IMR-90 (cell line): Measurements from ENCODE around the gene GRK5. TPM values are rescaled to one million over a fixed set of nuclear protein-coding genes. Genes with fewer than 3 reads are reported as not detected.

Experiments used
- ATAC-seq: fragments of 200-7000 bp; cut with Tn5 transposase; 2 replicates; pipeline ENCODE4 v1.9.1; 2020; ENCODE audit warnings: low read depth, mild to moderate bottlenecking, moderate library complexity
- BruUV-seq: library from RNA; stranded (reverse); fragments of 400-500 nt; replicated peaks from 2 replicates; lab custom pipeline; 2021; lab: Mats Ljungman, UMichigan
- CTCF ChIA-PET: fragments of 300-600 bp; formaldehyde crosslinking; extraction: SDS; loops from one replicate; lab custom pipeline; 2021; ENCODE audit warnings: antibody characterized with exemption; lab: Yijun Ruan, JAX
- POLR2A ChIA-PET: fragments of 300-600 bp; sonication (Branson Sonifier 250); formaldehyde crosslinking; loops from one replicate; lab custom pipeline; 2022; ENCODE audit warnings: antibody characterized with exemption; ENCODE audit not compliant: unreplicated experiment; lab: Charles Lee
- DNase-seq: peaks from one replicate; pipeline ENCODE4 v3.0.0; 2013
- H2AFZ ChIP-seq: replicated peaks from 2 replicates; pipeline ENCODE3; 2013; ENCODE audit warnings: low read length, mild to moderate bottlenecking; ENCODE audit not compliant: poor library complexity
- H2AK5ac ChIP-seq: 2 replicates; pipeline ENCODE4 v1.6.1; 2013; ENCODE audit warnings: low read depth, low read length, inconsistent platforms
- H2AK9ac ChIP-seq: replicated peaks from 2 replicates; pipeline ENCODE3; 2013; ENCODE audit warnings: mild to moderate bottlenecking, low read depth, low read length, moderate library complexity; ENCODE audit not compliant: poor library complexity
- H2BK120ac ChIP-seq: 2 replicates; pipeline ENCODE4 v1.6.1; 2013; ENCODE audit warnings: low read depth, low read length, inconsistent platforms
- H2BK15ac ChIP-seq: 3 replicates; pipeline ENCODE4 v1.6.1; 2013; ENCODE audit warnings: low read depth, low read length, inconsistent platforms
- H2BK20ac ChIP-seq: 2 replicates; pipeline ENCODE4 v1.6.1; 2013; ENCODE audit warnings: low read depth, mild to moderate bottlenecking, inconsistent platforms, low read length, moderate library complexity
- H2BK5ac ChIP-seq: 2 replicates; pipeline ENCODE4 v1.6.1; 2013; ENCODE audit warnings: mild to moderate bottlenecking, low read depth, low read length, inconsistent platforms; ENCODE audit not compliant: poor library complexity, severe bottlenecking
- H3K14ac ChIP-seq: replicated peaks from 2 replicates; pipeline ENCODE4 v1.6.1; 2013; ENCODE audit warnings: low read depth, low read length, inconsistent platforms
- H3K18ac ChIP-seq: 2 replicates; pipeline ENCODE4 v1.6.1; 2013; ENCODE audit warnings: low read depth, low read length, control low read depth
- H3K23ac ChIP-seq: 2 replicates; pipeline ENCODE4 v1.6.1; 2013; ENCODE audit warnings: low read depth, low read length, inconsistent platforms
- H3K27ac ChIP-seq: 2 replicates; pipeline ENCODE4 v1.5.1; 2013; ENCODE audit warnings: mild to moderate bottlenecking, control low read depth, low read length; ENCODE audit not compliant: insufficient read depth
- H3K27me3 ChIP-seq: 2 replicates; pipeline ENCODE4 v1.6.1; 2013; ENCODE audit warnings: low read length; ENCODE audit not compliant: control insufficient read depth, insufficient read depth
- H3K36me3 ChIP-seq: 2 replicates; pipeline ENCODE4 v1.6.1; 2013; ENCODE audit warnings: low read length, mixed read lengths; ENCODE audit not compliant: control insufficient read depth, insufficient read depth
- H3K4ac ChIP-seq: 2 replicates; pipeline ENCODE4 v1.6.1; 2013; ENCODE audit warnings: low read depth, low read length, inconsistent platforms
- H3K4me1 ChIP-seq: 2 replicates; pipeline ENCODE4 v1.6.1; 2013; ENCODE audit warnings: low read length, mixed read lengths; ENCODE audit not compliant: control insufficient read depth, insufficient read depth
- H3K4me2 ChIP-seq: 2 replicates; pipeline ENCODE4 v1.6.1; 2013; ENCODE audit warnings: low read depth, mild to moderate bottlenecking, control low read depth, low read length, moderate library complexity
- H3K4me3 ChIP-seq: 2 replicates; pipeline ENCODE4 v1.5.1; 2013; ENCODE audit warnings: low read depth, mild to moderate bottlenecking, control low read depth, low read length, moderate library complexity; ENCODE audit not compliant: insufficient read depth
- H3K56ac ChIP-seq: 2 replicates; pipeline ENCODE4 v1.6.1; 2013; ENCODE audit warnings: low read length, inconsistent platforms; ENCODE audit not compliant: insufficient read depth; ENCODE audit errors: extremely low read depth
- H3K79me1 ChIP-seq, 2 experiments: 2 replicates each; pipeline ENCODE4 v1.6.1; 2013; ENCODE audit warnings: low read length in 2 of 2, inconsistent platforms in 1 of 2, low read depth in 1 of 2
- H3K9ac ChIP-seq: 2 replicates; pipeline ENCODE4 v1.6.1; 2013; ENCODE audit warnings: low read depth, low read length, control low read depth
- H3K9me1 ChIP-seq: 2 replicates; pipeline ENCODE4 v1.6.1; 2013; ENCODE audit warnings: low read length, inconsistent platforms; ENCODE audit not compliant: insufficient read depth
- H3K9me3 ChIP-seq: 2 replicates; pipeline ENCODE4 v1.6.1; 2013; ENCODE audit warnings: low read length; ENCODE audit not compliant: control insufficient read depth, insufficient read depth
- H4K20me1 ChIP-seq: 2 replicates; pipeline ENCODE4 v1.6.1; 2013; ENCODE audit warnings: low read length, inconsistent platforms; ENCODE audit not compliant: insufficient read depth
- H4K5ac ChIP-seq: 2 replicates; pipeline ENCODE4 v1.6.1; 2013; ENCODE audit warnings: mild to moderate bottlenecking, low read depth, low read length, control low read depth
- H4K8ac ChIP-seq, 2 experiments: 2 replicates each; pipeline ENCODE4 v1.6.1; 2013; ENCODE audit warnings: low read depth in 2 of 2, low read length in 2 of 2, control low read depth in 1 of 2, inconsistent platforms in 1 of 2
- H4K91ac ChIP-seq: 2 replicates; pipeline ENCODE4 v1.6.1; 2013; ENCODE audit warnings: low read depth, low read length, inconsistent platforms; ENCODE audit not compliant: insufficient read depth
- BHLHE40 ChIP-seq: fragments of 150-350 bp; IDR thresholded peaks from 2 replicates; pipeline ENCODE4 v1.6.1; 2016; ENCODE audit warnings: mild to moderate bottlenecking, low read depth, low read length
- CEBPB ChIP-seq: IDR thresholded peaks from 2 replicates; pipeline ENCODE4 v1.6.1; 2012; ENCODE audit warnings: low read depth, low read length, improper control_type of control experiment
- CHD1 ChIP-seq: IDR thresholded peaks from 2 replicates; pipeline ENCODE4 v1.6.1; 2012; ENCODE audit warnings: low read depth, low read length, improper control_type of control experiment
- CTCF ChIP-seq: conservative IDR thresholded peaks from 2 replicates; pipeline ENCODE4 v1.5.1; 2012; ENCODE audit warnings: mild to moderate bottlenecking, low read depth, low read length, improper control_type of control experiment
- ELK1 ChIP-seq: fragments of 150-350 bp; IDR thresholded peaks from 2 replicates; pipeline ENCODE4 v1.6.1; 2016; ENCODE audit warnings: low read depth, mild to moderate bottlenecking, low read length, moderate library complexity, borderline replicate concordance
- FOS ChIP-seq: fragments of 150-350 bp; IDR thresholded peaks from 2 replicates; pipeline ENCODE4 v1.6.1; 2016; ENCODE audit warnings: low read depth, low read length
- MAFK ChIP-seq: IDR thresholded peaks from 2 replicates; pipeline ENCODE4 v1.6.1; 2012; ENCODE audit warnings: low read depth, low read length, improper control_type of control experiment
- MAZ ChIP-seq: IDR thresholded peaks from 2 replicates; pipeline ENCODE4 v1.6.1; 2012; ENCODE audit warnings: low read depth, mild to moderate bottlenecking, low read length, improper control_type of control experiment, moderate library complexity, borderline replicate concordance
- MXI1 ChIP-seq: IDR thresholded peaks from 2 replicates; pipeline ENCODE4 v1.6.1; 2012; ENCODE audit warnings: low read depth, mild to moderate bottlenecking, low read length, moderate library complexity, borderline replicate concordance
- NFE2L2 ChIP-seq: fragments of 150-350 bp; IDR thresholded peaks from 2 replicates; pipeline ENCODE4 v1.6.1; 2016; ENCODE audit warnings: low read depth, mild to moderate bottlenecking, low read length
- POLR2A ChIP-seq: IDR thresholded peaks from 2 replicates; pipeline ENCODE4 v1.6.1; 2012; ENCODE audit warnings: mild to moderate bottlenecking, low read depth, low read length
- RAD21 ChIP-seq: IDR thresholded peaks from 2 replicates; pipeline ENCODE4 v1.6.1; 2012; ENCODE audit warnings: low read length, improper control_type of control experiment
- RCOR1 ChIP-seq: IDR thresholded peaks from 2 replicates; pipeline ENCODE4 v1.6.1; 2012; ENCODE audit warnings: mild to moderate bottlenecking, low read length, improper control_type of control experiment; ENCODE audit not compliant: insufficient replicate concordance
- USF2 ChIP-seq: fragments of 150-350 bp; IDR thresholded peaks from 2 replicates; pipeline ENCODE4 v1.6.1; 2017; ENCODE audit warnings: mild to moderate bottlenecking, antibody characterized with exemption, low read length, low read depth
- WGBS, 2 experiments: methylation state at CpG; one replicate each; pipeline versions ENCODE4 v1.1.5 to v1.1.7; 2013; ENCODE audit warnings: missing lambda C conversion rate in 2 of 2; ENCODE audit not compliant: insufficient read length in 1 of 2; ENCODE audit errors: extremely low coverage in 2 of 2; 5-methylcytosine and 5-hydroxymethylcytosine counted together
- dilution Hi-C: fragments of 300-500 bp; cut with HindIII; formaldehyde crosslinking; loops from one replicate; pipeline ENCODE4 v1.14.3; 2018; ENCODE audit warnings: low sequenced_read_pairs; ENCODE audit not compliant: unreplicated experiment
- in situ Hi-C: fragments of 300-500 bp; cut with MboI; formaldehyde crosslinking; loops from 3 replicates; pipeline ENCODE4 v1.14.3; 2019; ENCODE audit warnings: low sequenced_read_pairs, inconsistent platforms, mixed read lengths
- intact Hi-C: fragments of 100-400 bp; cut with micrococcal nuclease; formaldehyde crosslinking; loops from 2 replicates; pipeline ENCODE4 v1.10.0; 2022
- polyA plus RNA-seq, 3 experiments: library from polyadenylated mRNA; depleted of rRNA; stranded (reverse); fragments of >200 nt; gene quantifications; 2 replicates each; pipeline ENCODE4 v1.2.3, GENCODE V29; 2012; ENCODE audit warnings: low replicate concordance in 1 of 3
- total RNA-seq: library from RNA; depleted of rRNA; stranded (reverse); fragments of >200 nt; gene quantifications from 2 replicates; pipeline ENCODE4 v1.2.3, GENCODE V29; 2012

Gene GRK5
- total and polyA plus RNA-seq, 2 of the 4 experiments (the other 2 are of a cell fraction), result 12.9 to 16.3 TPM

DNA sequence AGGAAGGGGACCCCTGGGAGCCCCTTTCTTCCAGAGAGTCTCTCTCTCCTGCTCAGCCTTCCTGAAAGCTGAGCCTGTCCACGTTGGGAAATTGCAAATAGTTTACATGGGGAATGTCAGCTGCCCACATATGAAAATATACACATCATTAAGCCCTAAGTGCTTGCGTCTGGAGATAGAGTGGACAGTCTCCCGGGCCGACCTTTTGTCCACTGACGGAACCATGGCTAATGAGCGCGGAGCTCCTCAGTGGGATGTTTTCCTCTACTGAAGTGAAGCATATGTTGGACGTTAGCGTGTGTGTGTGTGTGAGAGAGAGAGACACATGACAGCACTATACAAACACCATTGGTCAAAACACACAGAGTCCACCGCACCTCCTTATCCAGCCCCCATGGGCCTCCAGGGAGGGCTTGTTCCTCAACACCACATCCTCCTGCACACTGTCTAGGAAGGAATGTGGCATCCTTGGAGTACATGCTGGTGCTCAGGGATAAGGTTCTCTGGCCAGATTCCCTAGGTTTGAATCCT lies 206.8 kb downstream of the GRK5 start:
- Histone ChIP-seq H3K27ac (peak overlapping the region; percentile 85), H4K91ac (peak overlapping the region; percentile 93), H2AK9ac (peak overlapping the region; percentile 80), H3K14ac (peak overlapping the region; percentile 97), H3K9me3 (no peaks in the 10 kb centered on the region), H2BK20ac (peak overlapping the region; percentile 78), H2BK15ac (peak overlapping the region; percentile 52; the same call in 2 of the 3 replicates), H2BK120ac (peak overlapping the region; percentile 91), H3K4me3 (no peak overlapping the region), H4K5ac (peak overlapping the region; percentile 93; the same call in 1 of the 2 replicates), H3K4ac (peak overlapping the region; percentile 94), H2AK5ac (peak overlapping the region; percentile 96; the same call in 1 of the 2 replicates), H3K4me2 (no peak overlapping the region; the same call in 1 of the 2 replicates), H3K18ac (peak overlapping the region; percentile 95), H3K9me1 (peaks cover 21% of the 10 kb centered on the region), H3K79me1 (peaks cover 7 to 62% of the 10 kb centered on the region in 2 experiments; a peak in 3 of 4 replicates), H2BK5ac (peak overlapping the region; percentile 77), H3K56ac (peak overlapping the region; percentile 41; the same call in 1 of the 2 replicates), H4K8ac (peak overlapping the region; percentile 0 to 86; a peak in 3 of 4 replicates), H3K23ac (peak overlapping the region; percentile 67; the same call in 1 of the 2 replicates), H3K36me3 (peaks cover 23% of the 10 kb centered on the region; the same call in 1 of the 2 replicates), H4K20me1 (peaks cover 7% of the 10 kb centered on the region), H3K9ac (0 out of 2 replicates have a peak overlapping the region, but pooled peaks have one; percentile 73), H3K27me3 (no peaks in the 10 kb centered on the region), H3K4me1 (peaks cover 47% of the 10 kb centered on the region), H2AFZ (peak overlapping the region; percentile 76)
- DNase-seq (peak; percentile 99), ATAC-seq (peak; percentile 79)
- intact Hi-C loops (loop anchor here (1.0 to 5.0 kb wide), 5 partner anchors 43 to 207 kb away; partner anchors contain the start of gene GRK5), dilution Hi-C loops (no loop called here), in situ Hi-C loops (no loop called here)
- POLR2A ChIA-PET, result no interaction called here
- CTCF ChIA-PET, result interaction anchor here (0.6 to 1.7 kb wide), 3 partner anchors 205 to 220 kb away, joined by 3 to 7 read pairs (median 6); partner anchors contain the start of gene GRK5
- WGBS, 2 experiments, result no CpG with 5 or more reads among the region's 10 CpGs
- no TSS peak for BruUV-seq
- peak; percentile 45 for TF ChIP-seq NFE2L2
- TF ChIP-seq CTCF, result no peak
- no peak for TF ChIP-seq ELK1
- no peak for TF ChIP-seq MAFK
- TF ChIP-seq BHLHE40, result peak; percentile 37
- peak; percentile 90 for TF ChIP-seq USF2
- no peak for TF ChIP-seq CHD1
- no peak for TF ChIP-seq RCOR1
- TF ChIP-seq CEBPB, result peak; percentile 88
- TF ChIP-seq RAD21, result peak; percentile 25; the same call in 1 of the 2 replicates
- peak; percentile 61; the same call in 1 of the 2 replicates for TF ChIP-seq FOS
- TF ChIP-seq MXI1, result peak; percentile 50; the same call in 1 of the 2 replicates
- TF ChIP-seq POLR2A, result peak; percentile 70
- TF ChIP-seq MAZ, result peak; percentile 93; the same call in 1 of the 2 replicates
